ENCODE results near the gene DCK.
"Not testable (repeated sequence)": the region's sequence is repeated elsewhere in the genome, so short reads cannot be mapped to it uniquely, and the experiment has no call there.

Gene DCK

DNA sequence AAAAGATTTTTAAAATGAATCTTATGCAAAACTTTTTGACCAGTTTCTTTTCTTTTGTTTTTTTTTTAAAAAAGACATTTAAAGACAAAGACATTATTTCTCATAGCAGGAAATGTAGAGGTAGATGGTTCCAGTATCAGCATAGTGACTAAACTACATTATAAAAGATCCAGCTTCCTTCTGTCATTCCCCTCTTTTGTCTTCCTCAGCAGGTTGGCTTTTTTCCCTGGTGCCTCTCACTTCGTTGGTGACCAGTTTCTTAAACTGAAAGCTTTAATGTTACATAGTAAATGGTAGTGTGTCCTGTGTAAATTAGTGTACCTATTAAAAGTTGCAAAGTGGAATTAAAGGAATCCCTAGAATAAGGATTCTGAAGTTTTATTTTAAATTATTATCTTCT is 36.1 kb downstream of the DCK start:
- TF ChIP-seq, protein P1, sequence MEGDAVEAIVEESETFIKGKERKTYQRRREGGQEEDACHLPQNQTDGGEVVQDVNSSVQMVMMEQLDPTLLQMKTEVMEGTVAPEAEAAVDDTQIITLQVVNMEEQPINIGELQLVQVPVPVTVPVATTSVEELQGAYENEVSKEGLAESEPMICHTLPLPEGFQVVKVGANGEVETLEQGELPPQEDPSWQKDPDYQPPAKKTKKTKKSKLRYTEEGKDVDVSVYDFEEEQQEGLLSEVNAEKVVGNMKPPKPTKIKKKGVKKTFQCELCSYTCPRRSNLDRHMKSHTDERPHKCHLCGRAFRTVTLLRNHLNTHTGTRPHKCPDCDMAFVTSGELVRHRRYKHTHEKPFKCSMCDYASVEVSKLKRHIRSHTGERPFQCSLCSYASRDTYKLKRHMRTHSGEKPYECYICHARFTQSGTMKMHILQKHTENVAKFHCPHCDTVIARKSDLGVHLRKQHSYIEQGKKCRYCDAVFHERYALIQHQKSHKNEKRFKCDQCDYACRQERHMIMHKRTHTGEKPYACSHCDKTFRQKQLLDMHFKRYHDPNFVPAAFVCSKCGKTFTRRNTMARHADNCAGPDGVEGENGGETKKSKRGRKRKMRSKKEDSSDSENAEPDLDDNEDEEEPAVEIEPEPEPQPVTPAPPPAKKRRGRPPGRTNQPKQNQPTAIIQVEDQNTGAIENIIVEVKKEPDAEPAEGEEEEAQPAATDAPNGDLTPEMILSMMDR (IDR thresholded peaks at IDR 0.05; ENCODE audit: insufficient read depth, low read length, poor library complexity, severe bottlenecking): no peak
- H3K27me3 ChIP-seq (replicated peaks; ENCODE audit: control insufficient read depth, insufficient read depth, low read length): no peaks in the 10 kb centered on the region
- peaks cover 1% of the 10 kb centered on the region for H3K36me3 ChIP-seq (ENCODE audit: control insufficient read depth, insufficient read depth, low read length)
- DNase-seq (ENCODE audit: extremely low read depth, insufficient read length): no peak
- H3K4me3 ChIP-seq (replicated peaks; ENCODE audit: low read depth, low read length): no peak overlapping the region

DNA sequence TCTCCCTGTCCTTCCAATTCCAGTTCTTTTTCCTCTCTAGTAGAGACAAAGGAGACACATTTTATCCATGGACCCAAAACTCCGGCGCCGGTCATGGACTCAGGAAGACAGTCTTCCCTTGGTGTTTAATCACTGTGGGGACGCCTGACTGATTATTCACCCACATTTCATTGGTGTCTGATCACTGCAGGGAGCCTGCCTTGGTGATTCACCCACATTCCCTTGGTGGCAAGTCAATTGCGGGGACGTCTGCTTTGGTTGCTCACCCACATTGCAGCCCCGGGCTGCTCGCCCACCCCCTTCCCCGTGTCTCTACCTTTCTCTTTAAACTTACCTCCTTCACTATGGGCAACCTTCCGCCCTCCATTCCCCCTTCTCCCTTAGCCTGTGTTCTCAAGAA is 38.7 kb downstream of the DCK start:
- not testable (repeated sequence) for H3K4me3 ChIP-seq (replicated peaks; ENCODE audit: low read depth, low read length); DNase-seq (ENCODE audit: extremely low read depth, insufficient read length); H3K36me3 ChIP-seq (ENCODE audit: control insufficient read depth, insufficient read depth, low read length); H3K27me3 ChIP-seq (replicated peaks; ENCODE audit: control insufficient read depth, insufficient read depth, low read length)

DNA sequence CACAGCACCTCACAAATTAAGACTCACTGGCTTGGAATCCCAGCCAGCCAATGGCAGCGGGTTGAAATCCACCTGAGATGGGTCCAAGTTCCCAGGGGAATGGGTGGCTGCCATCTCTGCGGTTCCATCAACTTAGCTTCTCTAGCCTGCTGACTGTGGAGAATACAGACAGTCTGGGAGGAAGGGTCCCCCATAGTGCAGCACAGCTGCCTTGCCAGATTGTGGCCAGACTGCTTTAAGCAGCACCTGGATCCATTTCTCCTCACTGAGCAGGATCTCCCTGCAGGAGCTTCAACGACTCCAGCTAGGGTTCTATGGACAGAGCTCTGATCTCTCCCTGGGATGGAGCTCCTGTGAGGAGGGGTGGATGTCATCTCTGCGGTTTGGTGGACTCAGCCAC is 51.8 kb downstream of the DCK start:
- no peak overlapping the region for H3K4me3 ChIP-seq (replicated peaks; ENCODE audit: low read depth, low read length)

DNA sequence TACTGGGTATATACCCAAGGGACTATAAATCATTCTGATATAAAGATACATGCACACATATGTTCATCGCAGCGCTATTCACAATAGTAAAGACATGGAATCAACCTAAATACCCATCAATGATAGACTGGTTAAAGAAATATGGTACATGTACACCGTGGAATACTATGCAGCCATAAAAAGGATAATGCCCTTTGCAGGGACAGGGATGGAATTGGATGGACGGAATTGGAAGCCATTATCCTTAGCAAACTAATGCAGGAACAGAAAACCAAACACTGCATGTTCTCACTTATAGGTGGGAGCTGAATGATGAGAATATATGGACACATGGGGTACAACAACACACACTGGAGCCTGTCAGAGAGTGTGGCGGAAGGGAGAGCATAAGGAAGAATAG is 55.9 kb downstream of the DCK start:
- Histone ChIP-seq H3K27me3 (replicated peaks; ENCODE audit: control insufficient read depth, insufficient read depth, low read length) (no peaks in the 10 kb centered on the region), H3K36me3 (ENCODE audit: control insufficient read depth, insufficient read depth, low read length) (no peaks in the 10 kb centered on the region), H3K4me3 (replicated peaks; ENCODE audit: low read depth, low read length) (no peak overlapping the region)
- no peak for DNase-seq (ENCODE audit: extremely low read depth, insufficient read length)
- TF ChIP-seq, protein P1 (IDR thresholded peaks at IDR 0.05; ENCODE audit: insufficient read depth, low read length, poor library complexity, severe bottlenecking): no peak

More for the DNA sequence above, 51.8 kb downstream of the DCK start:
- TF ChIP-seq, protein P1 (IDR thresholded peaks at IDR 0.05; ENCODE audit: insufficient read depth, low read length, poor library complexity, severe bottlenecking): no peak
- no peak for DNase-seq (ENCODE audit: extremely low read depth, insufficient read length)
- Histone ChIP-seq H3K27me3 (replicated peaks; ENCODE audit: control insufficient read depth, insufficient read depth, low read length) (no peaks in the 10 kb centered on the region), H3K36me3 (ENCODE audit: control insufficient read depth, insufficient read depth, low read length) (no peaks in the 10 kb centered on the region)

DNA sequence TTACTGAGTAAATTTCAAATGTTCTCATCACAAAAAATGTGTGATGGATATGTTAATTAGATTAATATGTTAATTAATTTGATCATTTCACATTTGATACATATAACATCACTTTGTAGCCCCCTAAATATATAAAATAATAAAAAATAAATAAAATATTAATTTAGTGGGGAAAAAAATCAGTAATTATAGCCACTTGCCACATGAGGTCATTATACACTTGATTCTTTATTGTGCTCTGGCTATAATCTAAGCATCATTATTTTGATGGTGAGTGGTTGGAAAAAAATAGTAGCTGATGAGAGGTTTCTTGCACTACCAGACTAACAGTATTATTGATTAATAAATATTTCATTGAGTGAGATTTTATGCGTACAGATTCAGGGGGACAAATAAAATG is 57.4 kb downstream of the DCK start:
- TF ChIP-seq, protein P1 (IDR thresholded peaks at IDR 0.05; ENCODE audit: insufficient read depth, low read length, poor library complexity, severe bottlenecking): no peak
- no peaks in the 10 kb centered on the region for H3K27me3 ChIP-seq (replicated peaks; ENCODE audit: control insufficient read depth, insufficient read depth, low read length)
- no peak overlapping the region for H3K4me3 ChIP-seq (replicated peaks; ENCODE audit: low read depth, low read length)
- H3K36me3 ChIP-seq (ENCODE audit: control insufficient read depth, insufficient read depth, low read length): no peaks in the 10 kb centered on the region
- no peak for DNase-seq (ENCODE audit: extremely low read depth, insufficient read length)

DNA sequence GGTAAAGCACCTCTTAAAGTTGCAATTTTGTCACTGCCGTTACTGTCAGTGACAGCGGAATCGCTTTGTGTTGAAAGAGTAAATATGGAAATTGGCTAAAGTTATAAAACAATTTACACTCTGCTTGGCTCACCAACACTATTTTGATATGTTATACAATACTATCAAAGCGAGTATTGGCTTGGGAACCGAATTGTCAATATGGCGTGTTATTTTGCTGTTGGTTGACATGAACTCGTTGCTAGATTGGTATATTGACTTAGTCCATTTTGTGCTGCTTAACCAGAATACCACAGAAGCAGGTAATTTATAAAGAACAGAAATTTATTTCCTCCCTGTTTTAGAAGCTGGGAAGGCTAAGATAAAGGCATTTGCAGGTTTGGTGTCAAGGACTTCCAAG is 58.6 kb downstream of the DCK start:
- Histone ChIP-seq H3K27me3 (replicated peaks; ENCODE audit: control insufficient read depth, insufficient read depth, low read length) (no peaks in the 10 kb centered on the region), H3K36me3 (ENCODE audit: control insufficient read depth, insufficient read depth, low read length) (no peaks in the 10 kb centered on the region), H3K4me3 (replicated peaks; ENCODE audit: low read depth, low read length) (no peak overlapping the region)
- no peak for DNase-seq (ENCODE audit: extremely low read depth, insufficient read length)
- TF ChIP-seq, protein P1 (IDR thresholded peaks at IDR 0.05; ENCODE audit: insufficient read depth, low read length, poor library complexity, severe bottlenecking): no peak

Data from GM06990 (cell line).